ENCODE data around the gene HEMK1. TPM values are rescaled to one million over a fixed set of nuclear protein-coding genes. Genes with fewer than 3 reads are reported as not detected.

The HEMK1 gene
- total RNA-seq, 2 donors from 2014 or later: 24.1 to 25.8 TPM

DNA sequence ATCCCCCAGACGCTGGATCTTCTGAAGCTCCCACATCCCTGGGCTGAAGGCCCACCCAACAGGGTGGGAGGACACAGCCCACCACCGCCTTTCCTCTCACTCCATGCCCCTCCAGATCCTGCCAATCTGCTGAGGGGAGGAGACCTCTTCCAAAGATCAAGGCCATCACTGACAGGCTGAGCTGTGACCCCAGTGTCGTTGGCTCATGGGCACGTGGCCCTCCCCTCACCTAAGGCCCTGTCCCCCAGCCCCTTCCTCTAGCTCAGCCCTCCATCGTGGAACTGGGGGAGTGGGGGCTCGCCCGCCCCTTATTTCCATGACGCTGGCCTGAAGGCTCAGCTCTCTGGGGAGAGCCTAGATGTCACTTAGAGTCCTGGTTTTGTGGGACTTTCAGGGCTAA, 12.2 kb upstream of the HEMK1 start:
- no peak overlapping the region for H3K4me3 Mint-ChIP-seq
- no peaks in the 10 kb centered on the region for H3K36me3 Mint-ChIP-seq (ENCODE audit: low read depth)
- H3K9me3 Mint-ChIP-seq: no peaks in the 10 kb centered on the region
- Histone ChIP-seq H3K9ac (ENCODE audit: extremely low read depth, low read length, poor library complexity, severe bottlenecking) (no peak overlapping the region), H3K27me3 (ENCODE audit: control insufficient read depth, insufficient read depth, low read length, poor library complexity, severe bottlenecking) (no peaks in the 10 kb centered on the region), H3K27ac (ENCODE audit: low read depth, low read length) (no peak overlapping the region), H3K4me3 (ENCODE audit: low read length) (no peak overlapping the region), H3K36me3 (ENCODE audit: control insufficient read depth, insufficient read depth, low read length) (no peaks in the 10 kb centered on the region), H3K4me1 (ENCODE audit: control insufficient read depth, insufficient read depth, low read length) (no peaks in the 10 kb centered on the region), H3K9me3 (ENCODE audit: control insufficient read depth, low read length) (no peaks in the 10 kb centered on the region)
- TF ChIP-seq, protein P1, sequence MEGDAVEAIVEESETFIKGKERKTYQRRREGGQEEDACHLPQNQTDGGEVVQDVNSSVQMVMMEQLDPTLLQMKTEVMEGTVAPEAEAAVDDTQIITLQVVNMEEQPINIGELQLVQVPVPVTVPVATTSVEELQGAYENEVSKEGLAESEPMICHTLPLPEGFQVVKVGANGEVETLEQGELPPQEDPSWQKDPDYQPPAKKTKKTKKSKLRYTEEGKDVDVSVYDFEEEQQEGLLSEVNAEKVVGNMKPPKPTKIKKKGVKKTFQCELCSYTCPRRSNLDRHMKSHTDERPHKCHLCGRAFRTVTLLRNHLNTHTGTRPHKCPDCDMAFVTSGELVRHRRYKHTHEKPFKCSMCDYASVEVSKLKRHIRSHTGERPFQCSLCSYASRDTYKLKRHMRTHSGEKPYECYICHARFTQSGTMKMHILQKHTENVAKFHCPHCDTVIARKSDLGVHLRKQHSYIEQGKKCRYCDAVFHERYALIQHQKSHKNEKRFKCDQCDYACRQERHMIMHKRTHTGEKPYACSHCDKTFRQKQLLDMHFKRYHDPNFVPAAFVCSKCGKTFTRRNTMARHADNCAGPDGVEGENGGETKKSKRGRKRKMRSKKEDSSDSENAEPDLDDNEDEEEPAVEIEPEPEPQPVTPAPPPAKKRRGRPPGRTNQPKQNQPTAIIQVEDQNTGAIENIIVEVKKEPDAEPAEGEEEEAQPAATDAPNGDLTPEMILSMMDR (conservative IDR thresholded peaks at IDR 0.05): no peak
- 73 to 87% methylated on average over 3 to 8 of the region's 8 CpGs for WGBS, 2 experiments (ENCODE audit: insufficient coverage in 1 of 2, insufficient read length in 1 of 2)
- H3K27ac Mint-ChIP-seq: no peak overlapping the region
- no peak for DNase-seq
- no peaks in the 10 kb centered on the region for H3K4me1 Mint-ChIP-seq
- peaks cover 5% of the 10 kb centered on the region for H3K27me3 Mint-ChIP-seq (ENCODE audit: insufficient read depth)

DNA sequence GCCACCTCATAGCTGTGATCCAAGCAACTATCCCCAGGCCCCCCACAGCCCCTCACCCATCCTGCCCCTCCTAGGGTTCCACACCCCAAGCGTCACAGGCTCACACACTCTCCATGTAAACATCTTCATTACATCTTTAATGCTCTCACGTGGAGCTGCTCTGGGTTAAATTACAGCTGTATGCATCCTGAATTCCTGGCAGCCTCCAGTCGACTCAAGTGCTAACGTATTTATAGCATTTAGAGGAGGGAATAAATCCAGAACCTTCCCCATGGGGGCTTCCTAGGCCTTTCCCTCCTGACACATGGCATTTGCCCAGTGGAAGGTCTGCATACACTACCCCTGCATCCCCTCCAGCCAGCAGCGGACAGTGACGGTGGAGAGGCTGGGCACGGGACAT, 11.4 kb upstream of the HEMK1 start:
- Histone ChIP-seq H3K36me3 (ENCODE audit: control insufficient read depth, insufficient read depth, low read length) (no peaks in the 10 kb centered on the region), H3K27ac (ENCODE audit: low read depth, low read length) (no peak overlapping the region), H3K4me1 (ENCODE audit: control insufficient read depth, insufficient read depth, low read length) (no peaks in the 10 kb centered on the region), H3K27me3 (ENCODE audit: control insufficient read depth, insufficient read depth, low read length, poor library complexity, severe bottlenecking) (no peaks in the 10 kb centered on the region), H3K9ac (ENCODE audit: extremely low read depth, low read length, poor library complexity, severe bottlenecking) (no peak overlapping the region), H3K4me3 (ENCODE audit: low read length) (no peak overlapping the region), H3K9me3 (ENCODE audit: control insufficient read depth, low read length) (no peaks in the 10 kb centered on the region)
- Mint-ChIP-seq H3K9me3 (no peaks in the 10 kb centered on the region), H3K4me3 (no peak overlapping the region), H3K27me3 (ENCODE audit: insufficient read depth) (peaks cover 4% of the 10 kb centered on the region), H3K27ac (no peak overlapping the region), H3K36me3 (ENCODE audit: low read depth) (no peaks in the 10 kb centered on the region), H3K4me1 (no peaks in the 10 kb centered on the region)
- DNase-seq: no peak
- TF ChIP-seq, protein P1 (conservative IDR thresholded peaks at IDR 0.05): no peak
- 75 to 83% methylated on average over 7 of the region's 7 CpGs for WGBS, 2 experiments (ENCODE audit: insufficient coverage in 1 of 2, insufficient read length in 1 of 2)

DNA sequence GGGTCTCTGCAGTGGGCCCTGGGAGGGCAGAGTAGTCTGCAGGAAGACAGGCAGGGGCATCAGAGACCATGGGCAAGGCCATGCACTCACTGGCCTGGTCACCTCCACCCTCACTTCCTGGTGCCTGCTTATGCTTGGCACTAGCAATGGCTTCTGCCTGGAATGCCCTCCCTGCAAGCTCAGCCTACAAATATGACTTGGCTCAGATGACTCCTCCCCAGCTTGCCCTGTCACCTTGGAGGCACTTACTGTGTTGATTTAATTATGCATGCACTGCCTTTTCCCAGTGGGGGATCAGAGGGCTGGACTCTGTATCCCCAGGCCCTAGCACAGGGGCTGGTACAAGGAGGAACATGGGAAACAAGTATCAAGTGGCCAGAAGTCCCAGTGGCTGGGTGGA, 9.6 kb upstream of the HEMK1 start:
- no peak for DNase-seq
- Histone ChIP-seq H3K9me3 (ENCODE audit: control insufficient read depth, low read length) (no peaks in the 10 kb centered on the region), H3K4me3 (ENCODE audit: low read length) (no peak overlapping the region), H3K4me1 (ENCODE audit: control insufficient read depth, insufficient read depth, low read length) (no peaks in the 10 kb centered on the region), H3K27ac (ENCODE audit: low read depth, low read length) (no peak overlapping the region), H3K36me3 (ENCODE audit: control insufficient read depth, insufficient read depth, low read length) (no peaks in the 10 kb centered on the region), H3K9ac (ENCODE audit: extremely low read depth, low read length, poor library complexity, severe bottlenecking) (no peak overlapping the region), H3K27me3 (ENCODE audit: control insufficient read depth, insufficient read depth, low read length, poor library complexity, severe bottlenecking) (no peaks in the 10 kb centered on the region)
- H3K27ac Mint-ChIP-seq: no peak overlapping the region
- H3K4me3 Mint-ChIP-seq: no peak overlapping the region
- no peaks in the 10 kb centered on the region for H3K36me3 Mint-ChIP-seq (ENCODE audit: low read depth)
- TF ChIP-seq, protein P1 (conservative IDR thresholded peaks at IDR 0.05): no peak
- no peaks in the 10 kb centered on the region for H3K27me3 Mint-ChIP-seq (ENCODE audit: insufficient read depth)
- no peaks in the 10 kb centered on the region for H3K4me1 Mint-ChIP-seq
- no peaks in the 10 kb centered on the region for H3K9me3 Mint-ChIP-seq

Data from endodermal cell (in vitro differentiated cells).